Fibroblast of skin of abdomen (primary cell): ENCODE measurements around the gene ZNF804A. TPM values are rescaled to one million over a fixed set of nuclear protein-coding genes. Genes with fewer than 3 reads are reported as not detected.

Experiments
- DNase-seq: peaks from one replicate; pipeline ENCODE4 v3.0.0-alpha.2; 2013
- polyA plus RNA-seq, 2 experiments: library from polyadenylated mRNA; unstranded; fragments of 120-200 nt; gene quantifications; one replicate each; pipeline ENCODE4 v1.2.1, GENCODE V29; 2013; ENCODE audit not compliant: insufficient read length in 2 of 2

Gene ZNF804A
- polyA plus RNA-seq (2013, experiment 1 of 2; ENCODE audit: insufficient read length): 1.8 TPM
- 1.7 TPM for polyA plus RNA-seq (2013, experiment 2 of 2; ENCODE audit: insufficient read length)

DNA sequence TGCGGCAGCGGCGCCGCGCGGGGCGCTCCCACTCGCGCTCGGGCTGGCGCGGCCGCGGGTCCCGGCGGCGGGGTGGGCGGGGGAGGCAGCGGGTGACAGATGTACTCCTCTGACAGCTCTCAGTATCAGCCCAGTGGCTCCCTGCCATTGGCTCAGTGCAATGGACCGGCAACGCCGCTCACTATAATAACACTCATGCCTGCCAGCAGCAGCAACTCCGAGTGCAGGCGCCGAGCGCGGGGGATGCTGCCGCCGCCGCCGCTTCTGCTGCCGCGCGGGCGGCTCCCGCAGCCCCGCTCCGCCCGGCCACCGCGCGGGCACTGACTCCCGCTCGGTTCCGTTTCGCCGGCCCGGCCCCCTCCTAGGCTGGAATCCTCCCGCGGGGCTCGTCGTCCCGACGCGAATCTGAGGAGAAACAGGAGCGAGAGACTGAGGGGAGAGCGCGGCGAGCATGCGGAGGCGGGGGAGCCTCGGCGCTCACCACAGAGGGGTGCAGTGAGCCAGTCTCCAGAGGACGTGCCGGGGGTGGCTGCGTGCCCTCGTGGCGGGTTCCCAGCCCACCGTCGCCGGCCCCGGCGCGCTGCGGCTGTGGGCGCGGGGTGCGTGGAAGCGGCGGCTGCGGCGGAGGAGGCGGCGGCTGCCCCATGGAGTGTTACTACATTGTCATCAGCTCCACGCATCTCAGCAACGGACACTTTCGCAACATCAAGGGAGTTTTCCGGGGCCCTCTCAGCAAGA is at the start of gene ZNF804A:
ZNF804A (plus strand) TSS at position 214 of the 738 bp plus-strand sequence; CDS start at position 645, 431 bp downstream.
- peak; percentile 66 for DNase-seq

DNA sequence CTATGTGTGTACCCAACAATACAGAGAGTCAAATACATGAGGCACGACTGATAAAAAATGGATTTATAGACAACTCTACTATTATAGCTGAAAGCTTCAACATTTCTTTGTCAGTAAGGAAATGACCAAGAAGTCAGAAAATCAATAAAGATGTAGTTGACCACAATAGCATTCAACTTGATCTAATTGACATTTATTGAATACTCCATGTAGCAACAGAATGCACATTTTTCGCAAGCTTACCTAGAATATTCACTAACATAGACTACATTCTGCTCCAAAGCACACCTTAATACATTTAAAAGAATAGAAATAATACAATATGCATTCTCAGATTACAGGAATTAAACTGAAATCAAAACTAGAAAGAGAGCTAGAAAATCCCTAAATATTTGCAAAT is 49.2 kb upstream of the ZNF804A start:
- no peak for DNase-seq

DNA sequence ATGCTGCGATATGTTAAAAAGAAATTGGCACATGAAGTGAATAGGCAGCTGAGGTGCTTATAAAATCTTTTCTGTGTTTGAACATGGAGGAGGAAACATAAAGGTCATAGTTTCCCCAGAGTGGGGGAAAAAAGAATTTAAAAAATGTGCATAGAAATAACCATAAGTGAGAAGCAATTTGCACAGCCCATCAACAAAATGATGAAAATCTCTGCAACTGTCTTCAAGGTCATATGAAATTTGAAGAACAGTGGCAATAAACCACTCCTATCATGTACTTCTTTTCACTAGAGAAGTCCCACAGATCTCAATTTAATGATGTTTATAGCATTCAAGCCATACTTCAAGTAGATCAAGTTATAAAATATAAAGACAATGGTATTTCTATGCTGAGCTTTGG is 46.7 kb upstream of the ZNF804A start:
- DNase-seq: peak; percentile 45

DNA sequence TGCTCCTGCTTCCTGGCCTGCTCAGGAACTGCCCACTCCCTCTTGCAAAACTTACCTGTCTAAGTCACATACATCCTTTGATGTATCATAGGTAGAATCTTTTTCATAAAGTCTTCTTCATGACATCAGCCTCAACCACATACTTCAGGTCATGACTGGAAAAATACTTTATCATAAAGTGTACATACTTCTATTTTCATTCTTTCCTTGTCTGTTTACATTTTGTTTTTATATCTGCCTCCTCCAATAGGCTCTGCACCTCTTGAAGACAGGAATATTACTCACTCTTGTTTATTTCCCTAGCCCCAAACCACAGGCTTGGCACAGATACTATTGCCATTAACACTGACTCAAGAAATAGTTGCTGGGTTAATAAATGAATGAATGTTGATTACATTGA is 43.6 kb upstream of the ZNF804A start:
- peak; percentile 30 for DNase-seq

DNA sequence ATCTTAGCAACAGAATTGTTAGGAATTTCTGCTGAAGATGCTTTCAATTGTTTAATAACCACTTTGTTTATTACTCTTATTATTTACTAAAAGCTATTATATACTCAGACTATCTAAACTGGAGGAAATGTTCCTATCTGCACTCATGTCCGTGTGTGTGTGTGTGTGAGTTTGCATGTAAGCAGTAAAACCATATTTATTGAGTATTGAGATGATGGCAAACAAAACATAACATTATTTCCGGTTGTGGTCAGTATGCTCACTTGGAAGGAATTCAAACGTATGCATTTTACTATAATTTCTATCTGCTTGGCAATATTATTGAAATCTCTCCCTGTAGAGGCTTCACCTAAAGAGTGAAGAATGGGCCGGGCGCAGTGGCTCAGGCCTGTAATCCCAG is 43.0 kb upstream of the ZNF804A start:
- no peak for DNase-seq

DNA sequence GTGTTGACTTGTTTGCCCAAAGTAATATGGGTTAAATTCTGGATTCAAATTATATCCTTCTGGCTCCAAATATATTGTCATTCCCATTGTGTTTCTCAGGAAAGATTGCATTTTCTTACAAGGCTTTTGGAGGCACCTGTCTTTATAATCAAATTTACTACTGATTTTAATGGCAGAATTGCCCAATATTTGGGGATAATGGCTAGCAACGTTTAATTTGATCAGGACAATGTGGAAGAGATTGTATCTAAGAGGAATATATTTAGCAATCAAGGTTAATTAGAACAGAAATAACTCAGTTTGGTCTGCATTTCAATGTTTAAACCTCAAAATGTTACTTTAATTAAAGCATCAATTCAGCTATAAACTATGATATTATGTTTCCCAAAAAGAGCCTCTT is 41.7 kb upstream of the ZNF804A start:
- no peak for DNase-seq

DNA sequence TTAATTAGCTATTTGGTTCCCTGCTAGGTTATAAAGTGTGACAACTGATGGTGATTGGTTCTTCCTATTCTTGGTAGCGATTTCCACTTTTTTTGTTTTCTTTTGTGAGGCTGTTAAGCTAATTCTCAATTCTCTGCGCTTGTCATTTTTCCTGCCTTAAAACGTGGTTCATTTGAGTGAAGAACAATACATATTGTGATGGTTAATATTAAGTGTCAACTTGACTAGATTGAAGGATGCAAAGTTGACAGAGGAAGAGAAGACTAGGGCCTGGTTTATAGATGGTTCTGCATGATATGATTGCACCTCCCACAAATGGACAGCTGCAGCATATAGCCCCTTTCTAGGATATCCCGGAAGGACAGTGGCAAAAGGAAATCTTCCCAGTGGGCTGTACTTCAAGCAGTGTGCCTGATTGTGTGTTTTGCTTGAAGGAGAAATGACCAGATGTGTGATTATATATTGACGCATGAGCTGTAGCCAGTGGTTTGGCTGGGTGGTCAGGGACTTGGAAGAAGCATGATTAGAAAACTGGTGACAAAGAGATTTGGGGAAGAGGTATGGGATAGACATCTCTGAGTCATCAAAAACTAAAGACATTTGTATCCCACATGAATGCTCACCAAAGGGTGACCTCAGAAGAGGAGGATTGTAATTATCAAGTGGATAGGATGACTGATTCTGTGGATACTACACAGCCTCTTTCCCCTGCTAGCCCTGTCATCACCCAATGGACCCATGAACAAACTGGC is 39.4 kb upstream of the ZNF804A start:
- peak; percentile 51 for DNase-seq

DNA sequence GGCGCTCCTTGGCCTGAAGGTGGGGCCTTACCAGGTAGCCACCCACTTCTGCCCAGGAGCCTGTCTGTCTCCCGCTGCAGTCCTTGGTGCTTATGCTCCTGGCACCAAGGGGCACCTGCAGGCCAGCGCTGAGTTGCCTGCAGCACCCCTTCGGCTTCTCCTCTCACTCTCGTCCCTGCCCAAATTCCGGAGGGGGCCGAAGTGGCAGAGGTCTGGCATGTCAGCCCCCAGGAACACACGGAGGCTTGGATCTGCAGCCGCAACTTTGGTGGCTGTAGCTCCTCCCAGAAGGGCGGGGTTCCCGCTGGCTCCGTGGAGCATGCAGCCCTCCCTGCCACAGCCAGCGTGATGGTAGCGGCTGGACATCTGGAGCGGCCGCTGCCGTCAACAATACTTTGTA is 37.7 kb upstream of the ZNF804A start:
- no peak for DNase-seq

DNA sequence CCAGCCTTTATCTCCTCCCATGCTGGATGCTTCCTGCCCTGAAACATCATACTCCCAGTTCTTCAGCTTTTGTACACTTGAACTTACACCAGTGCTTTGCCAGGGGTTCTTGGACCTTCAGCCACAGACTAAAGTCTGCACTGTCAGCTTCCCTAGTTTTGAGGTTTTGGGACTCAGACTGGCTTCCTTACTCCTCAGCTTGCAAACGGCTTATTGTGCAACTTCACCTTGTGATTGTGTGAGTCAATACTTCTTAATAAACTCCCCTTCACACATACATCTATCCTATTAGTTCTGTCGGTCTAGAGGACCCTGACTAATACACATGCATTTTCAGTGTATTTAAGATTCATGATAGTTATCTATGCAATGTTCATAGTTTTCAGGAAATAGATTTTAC is 35.8 kb upstream of the ZNF804A start:
- DNase-seq: peak; percentile 45

DNA sequence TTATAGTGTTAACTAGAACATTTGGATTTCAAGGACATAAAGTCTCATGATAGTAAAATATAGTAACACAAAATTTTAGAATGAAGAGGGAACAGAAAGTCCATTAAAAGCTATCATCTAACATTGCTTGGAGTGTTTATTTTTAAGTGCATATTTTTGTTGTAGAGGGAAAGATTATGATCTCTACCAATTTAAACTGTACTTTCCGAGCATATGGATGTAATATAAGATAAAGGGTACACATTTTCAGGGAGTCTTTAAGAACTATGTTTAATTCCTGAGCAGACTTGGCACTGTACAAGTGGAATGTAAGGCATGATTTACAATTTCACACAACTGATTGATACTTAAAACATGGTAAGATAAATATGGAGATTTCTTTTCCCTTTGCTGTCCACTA is 34.2 kb upstream of the ZNF804A start:
- no peak for DNase-seq

DNA sequence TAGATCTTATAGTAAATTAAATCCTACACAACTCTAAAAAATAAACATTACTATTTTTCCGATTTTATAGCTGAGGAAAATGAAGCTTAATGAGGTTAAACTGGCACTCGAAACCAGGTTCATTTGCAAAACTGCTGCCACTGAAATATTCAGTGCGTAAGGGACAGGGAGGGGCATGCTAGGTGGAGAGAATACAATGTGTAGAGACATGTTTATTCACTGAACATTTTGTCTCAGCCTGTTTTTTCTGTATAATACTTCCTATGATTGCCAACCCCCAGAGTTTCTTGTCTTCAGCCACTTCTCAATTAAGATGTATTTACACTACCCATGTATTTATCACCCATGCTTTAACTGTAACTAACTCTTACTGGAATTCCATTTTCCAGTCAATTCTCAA is 31.6 kb upstream of the ZNF804A start:
- DNase-seq: no peak

DNA sequence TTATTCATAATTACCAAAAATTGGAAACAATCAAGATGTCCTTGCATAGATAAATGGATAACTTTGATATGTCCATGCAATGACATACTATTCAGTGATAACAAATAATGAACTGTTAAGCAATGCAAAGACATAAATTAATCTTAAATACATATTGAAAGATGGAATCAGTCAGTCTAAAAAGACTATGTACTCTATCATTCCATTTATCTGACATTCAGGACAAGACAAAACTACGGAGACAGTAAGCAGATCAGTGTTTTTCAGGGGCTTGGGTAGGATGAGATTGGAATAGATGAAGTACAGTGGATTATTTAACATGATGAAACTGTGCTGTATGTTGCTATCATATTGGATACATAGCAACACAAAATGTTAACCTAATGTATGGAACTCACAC is 21.3 kb upstream of the ZNF804A start:
- no peak for DNase-seq

DNA sequence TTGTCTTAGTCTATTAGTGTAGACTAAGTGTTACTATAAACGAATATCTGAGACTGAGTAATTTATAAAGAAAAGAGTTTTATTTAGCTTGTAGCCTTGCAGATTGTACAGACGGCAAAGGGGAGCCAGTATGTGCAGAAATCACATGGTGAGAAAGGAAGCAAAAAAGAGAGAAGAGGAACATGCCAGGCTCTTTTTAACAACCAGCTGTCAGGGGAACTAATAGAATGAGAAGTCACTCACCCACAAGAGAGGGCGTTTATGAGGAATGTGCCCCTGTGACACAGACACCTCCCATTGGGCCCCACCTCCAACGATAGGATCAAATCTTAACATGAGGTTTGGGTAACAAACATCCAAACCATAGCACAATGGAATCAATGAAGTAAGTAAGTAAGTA is 20.6 kb upstream of the ZNF804A start:
- no peak for DNase-seq

DNA sequence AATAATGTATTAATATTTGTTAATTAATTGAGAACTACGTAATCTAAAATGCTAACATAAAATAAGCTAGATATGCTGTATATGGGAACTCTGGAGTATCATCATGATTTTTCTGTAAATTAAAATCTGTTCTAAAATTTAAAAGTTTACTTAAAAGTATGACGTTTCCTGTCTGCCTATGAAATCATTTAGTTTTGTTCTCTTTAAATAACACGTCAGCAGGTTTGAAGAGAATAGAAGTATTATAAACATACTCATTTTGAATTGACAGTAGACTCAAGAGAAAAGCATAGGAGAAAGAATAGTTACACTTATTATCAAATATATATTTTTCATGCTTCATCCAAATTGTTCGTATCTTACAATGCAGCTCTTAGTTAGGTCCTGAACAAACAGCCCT is 19.1 kb upstream of the ZNF804A start:
- no peak for DNase-seq

DNA sequence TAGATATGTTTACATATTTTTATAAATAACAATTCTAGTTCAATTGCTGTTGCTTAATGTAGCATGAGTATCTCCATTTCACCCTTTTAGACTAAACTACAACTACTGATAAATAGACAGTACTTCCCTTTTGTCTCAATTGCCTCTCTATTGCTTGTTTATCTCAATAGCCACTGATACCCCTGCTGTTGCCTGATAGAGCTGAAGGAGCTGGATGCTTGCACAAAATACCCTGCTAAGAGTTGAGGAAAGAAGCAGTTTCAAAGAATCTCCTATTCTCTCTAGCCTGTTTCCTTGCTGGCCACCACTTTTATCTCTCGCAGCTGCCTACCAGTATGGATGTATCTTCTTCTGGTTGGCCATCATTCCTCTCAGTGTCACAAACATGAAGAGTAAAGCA is 16.9 kb upstream of the ZNF804A start:
- no peak for DNase-seq

DNA sequence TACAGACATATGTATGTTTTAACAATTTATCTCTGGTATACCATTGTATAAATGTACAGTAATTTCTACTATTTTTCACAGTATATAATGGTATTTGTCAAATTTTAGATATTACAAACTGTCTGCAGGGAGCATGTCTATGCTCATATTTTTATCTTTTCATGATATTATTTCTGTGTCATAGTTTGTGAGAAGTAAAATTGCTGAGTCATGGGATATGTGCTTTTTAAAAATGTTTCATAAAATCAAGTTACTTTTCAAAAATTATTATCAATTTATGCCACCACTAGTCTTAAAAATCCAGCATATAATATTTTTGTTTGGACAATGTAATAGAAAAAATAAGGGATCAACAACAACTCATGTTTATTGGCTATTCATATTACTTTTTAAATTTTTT is 9.1 kb upstream of the ZNF804A start:
- no peak for DNase-seq

DNA sequence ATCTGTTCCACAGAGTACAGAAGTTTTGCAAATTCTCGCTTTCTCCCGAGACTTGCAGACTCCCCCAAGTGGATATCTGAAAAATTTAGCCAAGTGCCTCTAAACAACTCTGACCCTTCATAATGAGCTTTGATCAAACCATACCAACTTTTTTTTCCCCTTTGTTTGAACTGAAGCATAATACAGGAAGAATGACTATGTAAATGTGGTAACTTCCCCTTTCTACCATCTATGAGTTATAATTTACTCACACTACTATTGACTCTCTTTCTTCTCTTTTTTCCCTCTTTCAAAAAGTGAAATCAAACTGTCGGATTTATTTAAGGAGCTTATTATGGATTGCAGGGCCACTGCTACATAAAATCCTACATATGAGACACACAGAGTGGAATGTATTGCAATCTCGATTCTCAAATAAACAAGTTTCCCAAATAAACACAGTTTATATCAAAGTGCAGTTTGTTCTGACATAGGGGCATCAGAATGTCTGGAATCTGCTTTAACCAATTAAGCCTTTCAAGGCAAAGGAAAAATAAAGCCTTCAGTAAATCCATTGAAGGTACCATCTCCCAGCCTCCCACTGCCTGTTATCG is 1.4 kb upstream of the ZNF804A start:
- peak; percentile 52 for DNase-seq

DNA sequence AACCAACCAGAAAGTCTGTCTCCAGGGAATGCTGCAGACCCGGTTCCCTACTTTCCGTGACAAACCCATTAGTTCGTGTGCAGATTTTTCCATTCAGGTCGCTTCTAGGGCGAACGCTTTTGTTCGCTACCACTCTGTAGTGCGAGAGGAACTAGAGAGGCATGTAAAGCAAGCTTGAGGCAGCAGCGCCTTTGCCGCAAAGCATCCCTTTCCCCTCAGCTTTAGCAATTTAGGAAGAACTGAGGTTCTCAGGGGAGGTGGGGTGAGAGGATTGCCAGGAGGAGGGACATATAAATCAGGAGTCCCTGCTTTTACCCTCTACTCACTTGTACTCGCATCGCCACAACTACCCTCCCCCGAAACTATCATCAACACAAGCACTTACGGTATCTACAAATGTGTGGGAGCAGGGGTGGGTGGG is 748 bp upstream of the ZNF804A start:
- DNase-seq: peak; percentile 57

DNA sequence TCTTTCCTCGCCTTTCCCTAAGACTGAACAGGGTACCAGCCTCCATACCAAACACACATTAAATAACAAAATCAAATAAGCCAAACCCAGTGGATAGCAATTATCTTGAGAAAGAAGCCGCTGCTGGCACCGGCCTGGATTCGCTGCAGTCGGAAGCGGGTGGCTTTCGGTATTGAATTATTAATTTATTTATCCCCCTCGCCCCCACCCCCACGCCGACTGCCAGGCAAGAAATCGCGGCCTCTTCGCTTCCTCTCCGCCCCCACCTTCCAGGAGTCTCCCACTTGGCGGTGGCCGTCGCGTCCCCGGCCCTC is 370 bp upstream of the ZNF804A start:
- no peak for DNase-seq

DNA sequence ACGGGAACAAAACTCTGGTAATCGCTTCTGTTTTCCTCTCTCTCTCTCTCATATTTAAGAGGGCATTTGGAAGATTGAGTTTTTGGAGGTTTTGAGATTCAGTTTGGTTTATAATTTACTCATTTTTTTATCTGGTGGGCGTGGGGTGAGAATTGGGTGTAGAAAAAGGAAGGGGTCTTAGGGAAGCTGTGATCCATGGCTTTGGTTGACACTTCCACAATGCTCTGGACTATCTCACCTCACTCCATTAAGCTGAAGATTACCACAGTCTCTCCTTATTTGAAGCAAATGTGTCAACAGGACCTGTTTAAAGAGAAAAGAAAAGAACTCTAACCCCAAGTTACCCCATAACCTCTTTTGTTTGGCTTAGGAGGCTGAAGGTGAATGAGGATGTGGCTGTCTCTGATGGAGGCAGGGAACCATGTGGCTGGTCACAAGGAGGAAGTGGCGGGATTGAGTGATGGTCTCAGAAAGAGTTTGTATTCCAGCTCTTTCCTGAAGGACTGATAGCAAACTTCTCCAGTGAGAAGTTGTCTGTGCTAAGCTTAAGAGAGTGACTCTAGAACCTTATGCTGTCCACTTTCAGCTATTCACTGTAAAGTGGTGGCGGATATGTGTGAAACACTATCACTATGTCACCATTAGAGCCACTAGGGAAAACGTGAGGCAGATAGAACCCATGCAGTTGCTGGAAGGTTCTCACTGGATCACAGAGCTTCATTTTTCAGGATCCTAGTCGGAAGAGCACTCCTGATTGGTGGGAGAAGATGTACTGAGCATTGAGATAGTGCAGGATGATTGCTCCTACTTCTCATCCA is 934 bp downstream of the ZNF804A start:
- DNase-seq: peak; percentile 20

DNA sequence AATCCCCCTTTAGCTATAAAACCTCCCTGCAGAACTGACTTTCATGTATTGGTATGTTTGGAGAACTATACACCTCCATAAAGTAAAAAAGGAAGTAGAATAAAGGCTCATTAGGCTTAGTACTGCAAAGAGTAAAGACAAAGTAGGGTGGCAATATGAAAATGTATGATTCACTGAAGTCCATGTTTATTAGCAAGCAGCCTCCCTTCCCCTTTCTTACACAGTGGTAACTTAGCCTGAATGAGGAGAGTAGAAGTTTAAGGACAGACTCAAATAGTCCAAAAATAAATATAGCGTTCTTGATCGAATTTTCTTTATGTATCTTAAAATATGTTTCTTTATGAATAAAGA is 1.5 kb downstream of the ZNF804A start:
- DNase-seq: no peak

DNA sequence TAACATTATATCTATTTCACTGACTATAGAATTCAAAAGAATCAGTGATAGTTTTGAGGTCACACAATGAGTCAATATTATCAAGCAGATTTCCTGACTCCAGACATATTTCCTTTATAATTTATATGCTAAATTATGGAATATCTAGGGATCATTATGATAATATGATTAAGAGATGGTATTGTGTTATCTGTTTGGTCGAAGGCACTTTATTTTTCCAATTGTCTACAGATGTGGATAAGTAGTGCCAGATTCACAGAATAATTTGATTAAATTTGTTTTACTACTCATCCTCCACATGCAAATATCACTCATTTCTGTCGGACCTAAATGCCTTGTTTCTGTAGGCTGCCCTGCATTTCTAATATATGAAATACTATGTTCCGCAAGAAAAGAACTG is 4.4 kb downstream of the ZNF804A start:
- DNase-seq: no peak

DNA sequence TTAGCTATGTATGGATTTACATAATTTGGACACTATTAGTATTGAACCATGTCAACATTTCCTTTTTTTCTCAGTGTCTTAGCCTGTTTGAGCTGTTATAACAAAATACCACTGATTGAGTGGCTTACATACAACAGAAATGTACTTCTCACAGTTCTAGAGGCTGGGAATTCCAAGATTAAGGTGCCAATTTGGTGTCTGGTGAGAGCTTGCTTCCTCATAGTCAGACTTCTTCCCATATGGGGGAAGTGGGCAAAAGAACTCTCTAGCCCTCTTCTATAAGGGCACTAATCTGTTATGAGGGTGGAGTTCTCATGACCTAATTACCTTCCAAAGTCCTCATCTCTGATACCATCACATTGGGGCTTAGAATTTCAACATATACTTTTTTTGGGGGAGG is 12.6 kb downstream of the ZNF804A start:
- DNase-seq: no peak
